HepG2 (cell line): ENCODE results near the gene RBM27. TPM values are rescaled to one million over a fixed set of nuclear protein-coding genes. Genes with fewer than 3 reads are reported as not detected.

Experiments used
- ATAC-seq: fragments of 200-7000 bp; cut with Tn5 transposase; 3 replicates; pipeline ENCODE4 v1.9.1; 2020; ENCODE audit warnings: mild to moderate bottlenecking, moderate library complexity
- BruUV-seq: library from RNA; stranded (reverse); fragments of 400-500 nt; replicated peaks from 2 replicates; lab custom pipeline; 2021; lab: Mats Ljungman, UMichigan
- CTCF ChIA-PET: fragments of 300-600 bp; formaldehyde crosslinking; extraction: SDS; loops from one replicate; lab custom pipeline; 2021; ENCODE audit warnings: low total read pairs, inconsistent platforms, low intra/inter-chr PET ratio; lab: Yijun Ruan, JAX
- POLR2A ChIA-PET: fragments of 350-600 bp; sonication (Branson Sonifier 250); formaldehyde crosslinking; loops from one replicate; lab custom pipeline; 2020; ENCODE audit warnings: antibody characterized with exemption, inconsistent platforms; lab: Yijun Ruan, JAX
- DNase-seq: peaks from one replicate; pipeline ENCODE4 v3.0.0-alpha.2; 2015; ENCODE audit warnings: low spot score
- FAIRE-seq: peaks from 3 replicates; lab custom pipeline; 2011; peaks lifted over from hg19 to GRCh38; lab: Jason Lieb, UNC
- H2AFZ ChIP-seq: one replicate; pipeline ENCODE4 v1.6.1; 2011; ENCODE audit warnings: low read length, inconsistent platforms
- H3K27ac ChIP-seq: fragments of 300-600 bp; 3 replicates; pipeline ENCODE4 v1.8.0; 2011; ENCODE audit warnings: mixed run types, mild to moderate bottlenecking, mixed read lengths, low read length, inconsistent platforms; ENCODE audit not compliant: insufficient read depth; ENCODE audit errors: extremely low read length
- H3K27me3 ChIP-seq, 2 experiments: fragments of 200-600 bp in 1 of 2; 2 replicates in 1 of 2; 3 replicates in 1 of 2; pipeline versions ENCODE4 v1.6.0 to v1.8.0; 2011; ENCODE audit warnings: low read length in 2 of 2, mild to moderate bottlenecking in 2 of 2, moderate library complexity in 2 of 2, inconsistent platforms in 1 of 2; ENCODE audit not compliant: insufficient read depth in 2 of 2, control insufficient read depth in 1 of 2
- H3K36me3 ChIP-seq, 2 experiments: fragments of 200-600 bp in 1 of 2; replicated peaks in 1 of 2; 2 replicates in 1 of 2; 3 replicates in 1 of 2; pipeline versions ENCODE4 v1.5.1 to v1.8.0; 2011; ENCODE audit warnings: low read length in 2 of 2, inconsistent platforms in 1 of 2; ENCODE audit not compliant: insufficient read depth in 2 of 2, control insufficient read depth in 1 of 2
- H3K4me1 ChIP-seq: 2 replicates; pipeline ENCODE4 v1.5.1; 2012; ENCODE audit warnings: low read length, inconsistent platforms; ENCODE audit not compliant: insufficient read depth
- H3K4me2 ChIP-seq: 2 replicates; pipeline ENCODE4 v1.6.0; 2011; ENCODE audit warnings: low read depth, low read length, inconsistent platforms
- H3K4me3 ChIP-seq, 3 experiments: fragments of 200-600 bp in 1 of 3; sonication (generic), shearing (Covaris generic) in 1 of 3; replicated peaks in 1 of 3; 2 replicates each; pipeline ENCODE4 v1.5.1; 2011 to 2016; ENCODE audit warnings: low read length in 3 of 3, inconsistent platforms in 2 of 3, low read depth in 2 of 3, mild to moderate bottlenecking in 2 of 3, control low read depth in 1 of 3, mixed read lengths in 1 of 3; ENCODE audit not compliant: insufficient read depth in 1 of 3
- H3K79me2 ChIP-seq: one replicate; pipeline ENCODE4 v1.6.1; 2011; ENCODE audit warnings: low read length, inconsistent platforms; ENCODE audit not compliant: insufficient read depth
- H3K9ac ChIP-seq: 2 replicates; pipeline ENCODE4 v1.6.0; 2011; ENCODE audit warnings: mild to moderate bottlenecking, low read depth, low read length, inconsistent platforms; ENCODE audit not compliant: insufficient read depth
- H3K9me3 ChIP-seq: 2 replicates; pipeline ENCODE4 v1.5.1; 2012; ENCODE audit warnings: mild to moderate bottlenecking, low read length
- H4K20me1 ChIP-seq: 2 replicates; pipeline ENCODE4 v1.6.0; 2011; ENCODE audit warnings: inconsistent platforms, mild to moderate bottlenecking, low read length, moderate library complexity; ENCODE audit not compliant: insufficient read depth
- AGO1 ChIP-seq: fragments of 200-400 bp; formaldehyde crosslinking; IDR thresholded peaks from 2 replicates; pipeline ENCODE4 v1.6.1; 2017; ENCODE audit warnings: mild to moderate bottlenecking, low read depth, low read length, moderate library complexity; ENCODE audit not compliant: poor library complexity, severe bottlenecking
- AGO2 ChIP-seq: fragments of 200-400 bp; formaldehyde crosslinking; optimal IDR thresholded peaks from 2 replicates; pipeline ENCODE3; 2017; ENCODE audit warnings: mild to moderate bottlenecking, low read depth, low read length, moderate library complexity
- CERS6 ChIP-seq: sonication (generic); formaldehyde crosslinking; IDR thresholded peaks from 2 replicates; pipeline ENCODE4 v1.5.0; 2020; ENCODE audit warnings: missing genetic modification reagents
- ETV6 ChIP-seq: sonication (generic); formaldehyde crosslinking; conservative IDR thresholded peaks from 2 replicates; pipeline ENCODE4 v1.4.0; 2020; ENCODE audit warnings: missing genetic modification reagents
- FOXK2 ChIP-seq: fragments of 450-650 bp; IDR thresholded peaks from 2 replicates; pipeline ENCODE4 v1.6.1; 2016
- GLI4 ChIP-seq: sonication (generic); formaldehyde crosslinking; IDR thresholded peaks from 2 replicates; pipeline ENCODE4 v1.5.1; 2020; ENCODE audit warnings: missing genetic modification reagents, mild to moderate bottlenecking, moderate library complexity, borderline replicate concordance
- HOXA5 ChIP-seq: sonication (generic); formaldehyde crosslinking; IDR thresholded peaks from 2 replicates; pipeline ENCODE4 v1.4.0; 2020; ENCODE audit warnings: missing genetic modification reagents
- MAFK ChIP-seq, 2 experiments: IDR thresholded peaks in 1 of 2; conservative IDR thresholded peaks in 1 of 2; 2 replicates each; pipeline ENCODE4 v1.6.1; 2011; ENCODE audit warnings: improper control_type of control experiment in 2 of 2, low read length in 2 of 2
- SP2 ChIP-seq: sonication (generic); formaldehyde crosslinking; IDR thresholded peaks from 2 replicates; pipeline ENCODE4 v1.5.1; 2020; ENCODE audit warnings: mild to moderate bottlenecking, missing genetic modification reagents
- THAP8 ChIP-seq: sonication (generic); formaldehyde crosslinking; IDR thresholded peaks from 2 replicates; pipeline ENCODE4 v1.5.1; 2020; ENCODE audit warnings: missing genetic modification reagents, mild to moderate bottlenecking, borderline replicate concordance
- ZFP36 ChIP-seq: fragments of 150-350 bp; IDR thresholded peaks from 2 replicates; pipeline ENCODE4 v1.6.1; 2018; ENCODE audit warnings: borderline replicate concordance, low read length, low read depth; ENCODE audit not compliant: partially characterized antibody
- ZMAT3 ChIP-seq: sonication (generic); formaldehyde crosslinking; conservative IDR thresholded peaks from 2 replicates; pipeline ENCODE4 v1.7.0; 2021; ENCODE audit warnings: missing genetic modification reagents
- ZNF816 ChIP-seq: sonication (generic); formaldehyde crosslinking; IDR thresholded peaks from 2 replicates; pipeline ENCODE4 v1.8.0; 2022; ENCODE audit warnings: missing genetic modification reagents, mild to moderate bottlenecking, borderline replicate concordance
- ZNF83 ChIP-seq: sonication (generic); formaldehyde crosslinking; IDR thresholded peaks from 2 replicates; pipeline ENCODE4 v1.4.0; 2020; ENCODE audit warnings: missing genetic modification reagents, mild to moderate bottlenecking, borderline replicate concordance
- WGBS: methylation state at CpG from one replicate; pipeline ENCODE4 v1.1.6; 2017; ENCODE audit warnings: low lambda C conversion rate; 5-methylcytosine and 5-hydroxymethylcytosine counted together
- in situ Hi-C: cut with HindIII; loops from 2 replicates; pipeline ENCODE4 v1.10.0; 2017; ENCODE audit warnings: low pct_unique_long_range_greater_than_20kb; ENCODE audit not compliant: extremely low pct_ligation_motif_present
- intact Hi-C: fragments of 100-400 bp; cut with micrococcal nuclease; formaldehyde crosslinking; loops from one replicate; pipeline ENCODE4 v1.10.0; 2022; ENCODE audit not compliant: unreplicated experiment
- polyA plus RNA-seq, 8 experiments: library from polyadenylated mRNA; depleted of rRNA in 3 of 8; stranded (reverse) in 7 of 8; unstranded in 1 of 8; fragments of >200 nt; fragmentation: Illumina TruSeq in 4 of 8; extraction: Trizol in 4 of 8; gene quantifications; 2 replicates each; pipeline versions ENCODE4 v1.2.1 to v1.2.3, GENCODE V29; 2011 to 2016; ENCODE audit warnings: low read depth in 4 of 8, missing spikeins in 1 of 8, mixed read lengths in 1 of 8; ENCODE audit not compliant: insufficient read depth in 1 of 8
- total RNA-seq, 5 experiments: library from RNA; depleted of rRNA; stranded (reverse); fragments of >200 nt; fragmentation: Illumina TruSeq; extraction: Trizol; gene quantifications; 2 replicates each; pipeline ENCODE4 v1.2.3, GENCODE V29; 2016; ENCODE audit warnings: low read depth in 1 of 5
- TF ChIP-seq, protein P1 (sequence below): sonication (generic); formaldehyde crosslinking; IDR thresholded peaks from 2 replicates; pipeline ENCODE4 v1.5.0; 2020; ENCODE audit warnings: missing genetic modification reagents, mild to moderate bottlenecking, borderline replicate concordance
- TF ChIP-seq, protein P2 (sequence below): IDR thresholded peaks from 2 replicates; pipeline ENCODE4 v1.6.1; 2016
- TF ChIP-seq, protein P3 (sequence below): sonication (generic); formaldehyde crosslinking; conservative IDR thresholded peaks from 2 replicates; pipeline ENCODE4 v1.4.0; 2020; ENCODE audit warnings: mild to moderate bottlenecking, missing genetic modification reagents, moderate library complexity

Gene RBM27
- total and polyA plus RNA-seq, 2 of the 13 experiments (the other 11 are each of a cell fraction or from before 2014, with no cell fraction given): 12.9 to 23.4 TPM

GRCh38 chr5:146248561-146248960 lies 45.2 kb downstream of the RBM27 start:
- peaks cover 7 to 32% of the 10 kb centered on the region in 2 experiments for H3K36me3 ChIP-seq
- 99% methylated on average over 5 of the region's 5 CpGs for WGBS
- H3K4me1 ChIP-seq: no peaks in the 10 kb centered on the region
- in situ Hi-C loops (no loop called here), intact Hi-C loops (no loop called here)
- FAIRE-seq (no peak), DNase-seq (no peak), ATAC-seq (no peak)
- CTCF ChIA-PET: no interaction called here
- BruUV-seq: no TSS peak
- no peak overlapping the region for H3K4me2 ChIP-seq
- no peaks in the 10 kb centered on the region for H4K20me1 ChIP-seq
- H3K79me2 ChIP-seq: no peaks in the 10 kb centered on the region
- H3K27me3 ChIP-seq: no peaks in the 10 kb centered on the region
- no peak overlapping the region for H3K4me3 ChIP-seq
- H2AFZ ChIP-seq: no peak overlapping the region
- H3K9ac ChIP-seq: no peak overlapping the region
- no peaks in the 10 kb centered on the region for H3K9me3 ChIP-seq
- no peak overlapping the region for H3K27ac ChIP-seq
- POLR2A ChIA-PET: interaction anchor here (1.1 kb wide), 1 partner anchor 66 kb away, joined by 3 read pairs; no protein-coding TSS in a partner anchor
- TF ChIP-seq ZNF83 (no peak), ZMAT3 (CRISPR knock-in tag) (no peak), SP2 (CRISPR knock-in tag) (no peak), GLI4 (CRISPR knock-in tag) (no peak), AGO1 (no peak), AGO2 (no peak), ZNF816 (CRISPR knock-in tag) (no peak), MAFK (conservative IDR thresholded peaks at IDR 0.05 in 1 of 2, IDR thresholded peaks at IDR 0.05 in 1 of 2; ENCODE audit: low read length in 2 of 2) (no peak), ETV6 (CRISPR knock-in tag) (no peak), HOXA5 (no peak), FOXK2 (no peak), CERS6 (CRISPR knock-in tag) (no peak), ZFP36 (no peak), THAP8 (CRISPR knock-in tag) (no peak)
- TF ChIP-seq, protein P1, sequence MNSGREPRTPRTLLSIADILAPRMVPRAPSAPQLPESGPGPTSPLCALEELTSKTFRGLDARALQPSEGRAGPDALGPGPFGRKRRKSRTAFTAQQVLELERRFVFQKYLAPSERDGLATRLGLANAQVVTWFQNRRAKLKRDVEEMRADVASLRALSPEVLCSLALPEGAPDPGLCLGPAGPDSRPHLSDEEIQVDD (CRISPR knock-in tag): no peak
- TF ChIP-seq, protein P2, sequence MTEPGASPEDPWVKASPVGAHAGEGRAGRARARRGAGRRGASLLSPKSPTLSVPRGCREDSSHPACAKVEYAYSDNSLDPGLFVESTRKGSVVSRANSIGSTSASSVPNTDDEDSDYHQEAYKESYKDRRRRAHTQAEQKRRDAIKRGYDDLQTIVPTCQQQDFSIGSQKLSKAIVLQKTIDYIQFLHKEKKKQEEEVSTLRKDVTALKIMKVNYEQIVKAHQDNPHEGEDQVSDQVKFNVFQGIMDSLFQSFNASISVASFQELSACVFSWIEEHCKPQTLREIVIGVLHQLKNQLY (CRISPR knock-in tag): no peak
- TF ChIP-seq, protein P3, sequence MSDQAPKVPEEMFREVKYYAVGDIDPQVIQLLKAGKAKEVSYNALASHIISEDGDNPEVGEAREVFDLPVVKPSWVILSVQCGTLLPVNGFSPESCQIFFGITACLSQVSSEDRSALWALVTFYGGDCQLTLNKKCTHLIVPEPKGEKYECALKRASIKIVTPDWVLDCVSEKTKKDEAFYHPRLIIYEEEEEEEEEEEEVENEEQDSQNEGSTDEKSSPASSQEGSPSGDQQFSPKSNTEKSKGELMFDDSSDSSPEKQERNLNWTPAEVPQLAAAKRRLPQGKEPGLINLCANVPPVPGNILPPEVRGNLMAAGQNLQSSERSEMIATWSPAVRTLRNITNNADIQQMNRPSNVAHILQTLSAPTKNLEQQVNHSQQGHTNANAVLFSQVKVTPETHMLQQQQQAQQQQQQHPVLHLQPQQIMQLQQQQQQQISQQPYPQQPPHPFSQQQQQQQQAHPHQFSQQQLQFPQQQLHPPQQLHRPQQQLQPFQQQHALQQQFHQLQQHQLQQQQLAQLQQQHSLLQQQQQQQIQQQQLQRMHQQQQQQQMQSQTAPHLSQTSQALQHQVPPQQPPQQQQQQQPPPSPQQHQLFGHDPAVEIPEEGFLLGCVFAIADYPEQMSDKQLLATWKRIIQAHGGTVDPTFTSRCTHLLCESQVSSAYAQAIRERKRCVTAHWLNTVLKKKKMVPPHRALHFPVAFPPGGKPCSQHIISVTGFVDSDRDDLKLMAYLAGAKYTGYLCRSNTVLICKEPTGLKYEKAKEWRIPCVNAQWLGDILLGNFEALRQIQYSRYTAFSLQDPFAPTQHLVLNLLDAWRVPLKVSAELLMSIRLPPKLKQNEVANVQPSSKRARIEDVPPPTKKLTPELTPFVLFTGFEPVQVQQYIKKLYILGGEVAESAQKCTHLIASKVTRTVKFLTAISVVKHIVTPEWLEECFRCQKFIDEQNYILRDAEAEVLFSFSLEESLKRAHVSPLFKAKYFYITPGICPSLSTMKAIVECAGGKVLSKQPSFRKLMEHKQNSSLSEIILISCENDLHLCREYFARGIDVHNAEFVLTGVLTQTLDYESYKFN (CRISPR knock-in tag): no peak
